Activated T-cell treated with anti-CD3 and anti-CD28 coated beads, Interleukin-2, amount 50 U/mL, for 72 hours (primary cell): ENCODE results near the gene IGFLR1. TPM values are rescaled to one million over a fixed set of nuclear protein-coding genes. Genes with fewer than 3 reads are reported as not detected.
"Not testable (repeated sequence)": the region's sequence is repeated elsewhere in the genome, so short reads cannot be mapped to it uniquely, and the experiment has no call there.

Source experiments
- ATAC-seq, 2 donors: fragments of 150-1000 bp; cut with Tn5 transposase; replicated peaks in 1 of 2; 2 replicates each; pipeline ENCODE4 v1.10.0; 2021; ENCODE audit warnings: moderate library complexity in 2 of 2, mild to moderate bottlenecking in 1 of 2
- DNase-seq, 2 donors: peaks; one replicate each; pipeline ENCODE4 v3.0.0; 2021 to 2022; ENCODE audit warnings: mixed read lengths in 1 of 2
- H3K27ac Mint-ChIP-seq: one replicate; pipeline ENCODE4 v1.8.0; 2022; ENCODE audit warnings: mild to moderate bottlenecking, moderate library complexity, mixed read lengths
- H3K27me3 Mint-ChIP-seq: one replicate; pipeline ENCODE4 v1.8.0; 2022; ENCODE audit warnings: low read depth, mixed read lengths
- H3K36me3 Mint-ChIP-seq, 2 donors: one replicate each; pipeline ENCODE4 v1.8.0; 2022; ENCODE audit warnings: mixed read lengths in 2 of 2, mild to moderate bottlenecking in 1 of 2; ENCODE audit not compliant: insufficient read depth in 2 of 2
- H3K4me1 Mint-ChIP-seq: one replicate; pipeline ENCODE4 v1.8.0; 2022; ENCODE audit warnings: low read depth, mixed read lengths
- H3K4me3 Mint-ChIP-seq, 2 donors: one replicate each; pipeline ENCODE4 v1.8.0; 2022; ENCODE audit warnings: mild to moderate bottlenecking in 2 of 2, mixed read lengths in 2 of 2, moderate library complexity in 2 of 2
- H3K9me3 Mint-ChIP-seq, 2 donors: one replicate each; pipeline ENCODE4 v1.8.0; 2022; ENCODE audit warnings: mixed read lengths in 2 of 2
- total RNA-seq, 2 donors: library from RNA; stranded (reverse); gene quantifications; one replicate each; pipeline ENCODE4 v1.2.3, GENCODE V29; 2022

The IGFLR1 gene
- total RNA-seq, 2 donors from 2014 or later, result 253 to 274 TPM

DNA sequence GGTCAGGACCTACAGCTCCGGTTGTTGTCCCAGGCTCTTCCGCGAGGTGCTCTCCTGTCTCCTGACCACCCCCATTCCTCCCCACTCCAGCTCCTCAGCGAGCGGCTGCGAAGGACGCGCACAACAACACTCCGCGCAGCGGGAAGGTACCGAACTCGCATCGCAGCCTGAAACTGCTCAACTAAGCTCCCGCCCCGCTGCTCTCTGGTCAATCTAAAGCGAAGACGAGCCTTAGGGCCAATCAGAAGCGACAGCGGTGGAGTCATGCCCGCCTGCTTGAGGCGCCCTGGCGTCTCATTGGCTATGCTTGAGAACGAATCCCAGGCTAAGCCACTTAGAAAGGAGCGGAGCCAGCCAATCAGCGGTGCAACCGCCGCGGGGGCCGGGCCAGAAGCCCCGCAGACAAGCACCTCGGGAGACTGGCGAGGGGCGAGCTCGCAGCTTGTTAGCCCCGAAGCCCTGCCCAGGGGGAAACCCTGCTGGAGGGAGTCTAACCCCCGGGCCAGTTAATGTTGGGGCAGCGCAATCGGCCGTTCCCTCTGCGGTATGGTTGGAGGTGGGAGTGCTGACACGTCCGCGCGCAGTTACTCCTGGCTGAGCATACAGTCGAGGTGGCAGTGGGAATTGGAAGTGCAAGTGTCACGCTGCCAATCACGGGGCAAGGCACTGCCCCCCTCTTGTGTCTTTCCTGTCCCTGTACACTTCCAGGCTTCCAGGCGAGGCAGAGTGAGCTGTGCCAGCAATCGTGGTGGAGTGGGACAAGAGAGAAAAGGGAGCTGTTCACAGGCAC is 39.8 kb downstream of the IGFLR1 start:
- H3K4me1 Mint-ChIP-seq, result peaks cover 31% of the 10 kb centered on the region
- H3K36me3 Mint-ChIP-seq, result peaks cover 3% of the 10 kb centered on the region in 2 donors
- peak overlapping the region; percentile 94 to 97 for H3K4me3 Mint-ChIP-seq
- peaks cover 0 to 2% of the 10 kb centered on the region in 2 donors for H3K9me3 Mint-ChIP-seq
- ATAC-seq (peak; percentile 99), DNase-seq (peak; percentile 92 to 95)
- peak overlapping the region; percentile 92 for H3K27ac Mint-ChIP-seq
- no peaks in the 10 kb centered on the region for H3K27me3 Mint-ChIP-seq

DNA sequence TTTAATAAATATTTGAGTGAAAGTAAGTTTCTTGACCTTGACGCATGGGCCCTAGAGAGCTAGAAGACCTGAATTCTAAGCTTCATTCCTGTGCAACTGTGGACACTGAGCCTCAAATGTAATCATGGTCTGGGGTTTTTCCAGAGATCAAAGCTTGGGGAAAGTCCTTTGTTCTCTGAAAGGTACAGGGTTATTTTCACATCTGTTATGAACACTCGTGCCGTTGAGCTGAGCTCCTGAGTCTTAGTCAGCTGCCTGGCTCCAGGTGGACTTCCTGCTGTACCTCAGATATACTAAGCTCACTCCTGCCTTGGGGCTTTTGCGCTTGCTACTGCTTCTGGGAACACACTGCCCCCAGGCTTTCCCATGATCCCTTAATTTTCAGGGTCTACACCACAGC is 45.4 kb downstream of the IGFLR1 start:
- Mint-ChIP-seq H3K27me3 (no peaks in the 10 kb centered on the region), H3K4me3 (peak overlapping the region; percentile 56 to 58)

DNA sequence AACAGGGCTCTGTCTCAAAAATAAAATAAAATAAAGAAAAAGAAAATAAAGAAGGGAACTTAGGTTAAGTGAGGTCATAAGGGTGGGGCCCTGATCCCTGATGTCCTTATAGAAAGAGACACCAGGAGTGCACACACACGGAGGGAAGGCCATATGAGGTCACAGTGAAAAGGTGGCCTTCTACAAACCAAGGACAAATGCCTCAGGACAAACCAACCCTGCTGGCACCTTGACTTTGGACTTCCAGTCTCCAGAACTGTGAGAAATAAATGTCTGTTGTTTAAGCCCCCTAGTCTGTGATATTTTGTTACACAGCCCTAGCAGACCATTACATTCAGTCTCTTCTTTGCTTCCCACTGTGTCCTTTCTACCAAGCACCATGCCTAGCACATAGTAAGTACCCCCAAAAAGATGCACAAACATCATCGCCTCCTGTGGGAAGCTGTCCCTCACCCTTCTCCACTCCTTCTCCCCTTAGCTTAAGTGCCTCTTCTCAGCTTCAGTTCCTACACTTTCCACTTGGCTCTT is 46.3 kb downstream of the IGFLR1 start:
- Mint-ChIP-seq H3K27me3 (no peaks in the 10 kb centered on the region), H3K36me3 (peaks cover 1 to 4% of the 10 kb centered on the region in 2 donors), H3K27ac (no peak overlapping the region), H3K4me3 (no peak overlapping the region), H3K4me1 (peaks cover 54% of the 10 kb centered on the region), H3K9me3 (peaks cover 0 to 2% of the 10 kb centered on the region in 2 donors)
- DNase-seq (no peak), ATAC-seq (no peak)

More for the DNA sequence above, 45.4 kb downstream of the IGFLR1 start:
- peak; percentile 51 to 67 for DNase-seq
- no peak overlapping the region for H3K27ac Mint-ChIP-seq
- ATAC-seq, result peak; percentile 73 to 77
- peaks cover 0 to 2% of the 10 kb centered on the region in 2 donors for H3K9me3 Mint-ChIP-seq
- peaks cover 54% of the 10 kb centered on the region for H3K4me1 Mint-ChIP-seq
- H3K36me3 Mint-ChIP-seq, result peaks cover 1 to 4% of the 10 kb centered on the region in 2 donors

DNA sequence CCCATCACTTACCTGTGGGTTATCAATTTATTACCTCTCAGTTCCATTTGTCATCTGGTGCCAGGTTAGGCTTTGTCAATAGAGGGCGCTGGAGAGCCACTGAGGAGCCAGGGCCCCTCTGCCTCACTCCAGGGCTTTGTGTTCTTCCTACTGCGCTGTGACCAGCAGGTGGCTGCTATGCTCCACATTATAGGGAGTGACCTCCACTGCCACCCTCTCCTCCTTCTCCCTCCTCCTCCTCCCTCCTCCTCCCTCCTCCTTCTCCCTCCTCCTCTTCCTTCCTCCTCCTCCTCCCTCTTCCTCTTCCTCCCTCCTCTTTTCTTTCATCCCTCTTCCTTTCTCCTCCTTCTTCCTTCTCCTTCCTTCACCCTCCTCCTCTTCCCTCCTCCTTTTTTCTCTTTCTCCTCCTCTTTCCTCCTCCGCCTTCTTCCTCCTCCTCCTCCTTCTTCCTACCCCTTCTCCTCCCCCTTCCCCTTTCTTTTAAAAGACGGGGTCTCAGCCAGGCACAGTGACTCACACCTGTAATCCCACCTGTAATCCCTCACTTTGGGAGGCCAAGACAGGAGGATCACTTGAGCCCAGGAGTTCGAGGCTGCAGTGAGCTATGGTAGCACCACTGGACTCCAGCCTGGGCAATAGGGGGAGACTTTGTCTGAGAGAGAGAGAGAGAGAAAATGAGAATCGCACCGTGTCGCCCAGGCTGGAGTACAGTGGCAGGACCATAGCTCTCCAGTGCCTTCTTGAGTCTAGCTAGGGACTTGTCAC is 48.2 kb downstream of the IGFLR1 start:
- Mint-ChIP-seq H3K4me3 (peak overlapping the region in 1 of 2 donors; percentile 21), H3K27ac (no peak overlapping the region), H3K9me3 (peaks cover 0 to 2% of the 10 kb centered on the region in 2 donors), H3K36me3 (peaks cover 1 to 4% of the 10 kb centered on the region in 2 donors), H3K4me1 (peaks cover 41% of the 10 kb centered on the region), H3K27me3 (no peaks in the 10 kb centered on the region)
- DNase-seq, result peak; percentile 92
- peak; percentile 97 to 99 for ATAC-seq

DNA sequence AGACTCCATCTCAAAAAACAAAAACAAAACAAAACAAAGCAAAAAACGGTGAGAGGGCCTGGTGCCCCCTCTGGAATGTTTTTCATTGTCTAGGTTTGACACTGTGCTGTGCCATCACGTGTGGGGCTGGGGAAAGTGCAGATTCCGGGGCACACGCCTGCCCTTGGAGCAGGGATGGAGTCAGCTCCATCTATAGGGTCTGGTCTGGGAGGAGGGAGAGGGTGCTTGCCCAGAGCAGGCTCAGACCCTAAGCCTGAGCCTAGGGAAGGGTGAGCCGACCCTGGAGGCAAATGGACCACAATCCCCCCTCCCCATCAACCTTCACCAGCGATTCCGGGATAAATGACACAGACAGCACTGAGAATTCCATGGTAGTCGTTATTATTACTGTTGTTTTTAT is 48.8 kb downstream of the IGFLR1 start:
- H3K36me3 Mint-ChIP-seq, result peaks cover 1 to 4% of the 10 kb centered on the region in 2 donors
- ATAC-seq (peak; percentile 8 to 14), DNase-seq (no peak)
- H3K4me3 Mint-ChIP-seq, result no peak overlapping the region
- no peak overlapping the region for H3K27ac Mint-ChIP-seq
- no peaks in the 10 kb centered on the region for H3K27me3 Mint-ChIP-seq
- peaks cover 35% of the 10 kb centered on the region for H3K4me1 Mint-ChIP-seq
- H3K9me3 Mint-ChIP-seq, result peaks cover 0 to 2% of the 10 kb centered on the region in 2 donors

DNA sequence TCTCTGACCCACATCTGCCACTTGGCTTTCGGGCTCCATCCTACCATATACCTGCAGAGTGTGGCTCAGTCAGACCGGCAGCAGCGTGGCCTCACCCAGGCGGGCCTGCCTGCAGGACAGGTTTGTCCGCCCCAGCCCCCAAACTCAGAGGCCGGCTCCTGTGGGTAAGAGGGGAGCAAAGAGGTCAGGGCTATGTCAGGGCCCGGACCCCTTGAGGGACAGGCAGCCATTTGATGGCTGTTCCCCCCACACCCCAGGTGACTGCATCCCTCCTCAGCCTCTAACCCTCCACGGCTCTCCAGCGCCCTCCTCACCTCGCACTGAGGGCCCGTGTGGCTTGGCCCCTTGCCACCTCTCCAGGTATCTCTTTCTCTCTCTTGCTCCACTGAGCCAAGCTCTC is 50.2 kb downstream of the IGFLR1 start:
- Mint-ChIP-seq H3K4me1 (peaks cover 24% of the 10 kb centered on the region), H3K27me3 (no peaks in the 10 kb centered on the region), H3K4me3 (no peak overlapping the region), H3K27ac (no peak overlapping the region), H3K9me3 (peaks cover 0 to 2% of the 10 kb centered on the region in 2 donors), H3K36me3 (peaks cover 1 to 4% of the 10 kb centered on the region in 2 donors)
- ATAC-seq (no peak), DNase-seq (no peak)

DNA sequence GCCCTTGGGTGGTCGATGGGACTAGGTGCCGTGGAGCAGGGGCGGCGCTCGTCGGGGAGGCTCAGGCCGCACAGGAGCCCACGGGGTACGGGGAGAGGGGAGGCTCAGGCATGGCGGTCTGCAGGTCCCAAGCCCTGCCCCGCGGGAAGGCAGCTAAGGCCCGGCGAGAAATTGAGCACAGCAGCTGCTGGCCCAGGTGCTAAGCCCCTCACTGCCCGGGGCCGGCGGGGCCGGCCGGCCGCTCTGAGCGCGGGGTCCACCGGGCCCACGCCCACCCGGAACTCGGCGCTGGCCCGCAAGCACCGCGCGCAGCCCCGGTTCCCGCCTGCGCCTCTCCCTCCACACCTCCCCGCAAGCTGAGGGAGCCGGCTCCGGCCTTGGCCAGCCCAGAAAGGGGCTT is 51.1 kb downstream of the IGFLR1 start:
- ATAC-seq, H3K9me3 Mint-ChIP-seq, H3K4me3 Mint-ChIP-seq, DNase-seq, H3K27ac Mint-ChIP-seq, H3K27me3 Mint-ChIP-seq, H3K36me3 Mint-ChIP-seq: not testable (repeated sequence)
- H3K4me1 Mint-ChIP-seq, result peaks cover 15% of the 10 kb centered on the region

DNA sequence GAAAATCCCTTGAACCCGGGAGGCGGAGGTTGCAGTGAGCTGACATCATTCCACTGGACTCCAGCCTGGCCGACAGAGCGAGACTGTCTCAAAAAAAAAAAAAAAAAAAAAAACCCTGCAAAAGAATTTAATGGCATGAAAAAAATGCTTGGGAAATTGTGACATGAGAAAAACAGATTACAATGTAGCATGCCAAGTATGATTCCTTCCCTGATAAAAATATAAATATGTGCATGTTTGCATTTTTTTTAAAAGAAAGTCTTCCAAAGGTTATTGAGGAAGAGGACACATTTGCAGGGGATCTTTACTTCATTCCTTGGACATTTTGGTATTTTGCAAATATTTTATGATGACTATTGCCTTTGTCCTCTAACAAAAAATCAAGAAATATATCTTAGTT is 52.4 kb downstream of the IGFLR1 start:
- Mint-ChIP-seq H3K4me1 (peaks cover 14% of the 10 kb centered on the region), H3K27ac (no peak overlapping the region), H3K27me3 (no peaks in the 10 kb centered on the region), H3K9me3 (no peaks in the 10 kb centered on the region), H3K4me3 (no peak overlapping the region), H3K36me3 (peaks cover 0 to 2% of the 10 kb centered on the region in 2 donors)
- ATAC-seq (no peak), DNase-seq (no peak)

Other genes starting within 250 kb of the IGFLR1 start
- 1 to 10 TPM; 3.7 to 7.5 TPM for gene DMKN, start 228.8 kb downstream of the IGFLR1 start, total RNA-seq
- under 1 TPM in 1 of 2 donors, not detected in 1; 0.21 TPM for gene SBSN, start 214.1 kb downstream of the IGFLR1 start, total RNA-seq
- not detected for gene GAPDHS, start 209.0 kb downstream of the IGFLR1 start, total RNA-seq
- 10 to 100 TPM; 79.0 to 87.8 TPM for gene TMEM147, start 196.8 kb downstream of the IGFLR1 start, total RNA-seq
- not detected for gene ATP4A, start 178.8 kb downstream of the IGFLR1 start, total RNA-seq
- not detected for gene PMIS2, start 156.3 kb downstream of the IGFLR1 start, total RNA-seq
- gene HAUS5, start 129.7 kb downstream of the IGFLR1 start, total RNA-seq, result 10 to 100 TPM; 39.2 to 55.3 TPM
- 100 to 1,000 TPM; 105 to 130 TPM for gene RBM42, start 113.4 kb downstream of the IGFLR1 start, total RNA-seq
- 1 to 10 TPM; 1.7 to 2.5 TPM for gene ETV2, start 100.7 kb downstream of the IGFLR1 start, total RNA-seq
- gene COX6B1, start 94.1 kb downstream of the IGFLR1 start, total RNA-seq, result 100 to 1,000 TPM; 277 to 288 TPM
- under 1 TPM; 0.86 to 0.93 TPM for gene UPK1A, start 75.9 kb downstream of the IGFLR1 start, total RNA-seq
- 100 to 1,000 TPM; 147 to 192 TPM for gene ZBTB32, start 37.9 kb downstream of the IGFLR1 start, total RNA-seq
- 10 to 100 TPM; 63.0 to 71.5 TPM for gene KMT2B, start 24.4 kb downstream of the IGFLR1 start, total RNA-seq
- 10 to 100 TPM; 71.0 to 83.6 TPM for gene U2AF1L4, start 3.0 kb upstream of the IGFLR1 start, total RNA-seq
- 10 to 100 TPM; 50.7 to 53.7 TPM for gene PSENEN, start 3.2 kb upstream of the IGFLR1 start, total RNA-seq
- 10 to 100 TPM; 11.4 to 14.3 TPM for gene LIN37, start 6.1 kb upstream of the IGFLR1 start, total RNA-seq
- 1 to 10 TPM; 1.4 to 2.4 TPM for gene HSPB6, start 14.6 kb upstream of the IGFLR1 start, total RNA-seq
- 10 to 100 TPM; 38.9 to 47.8 TPM for gene PROSER3, start 15.7 kb upstream of the IGFLR1 start, total RNA-seq
- 10 to 100 TPM; 66.8 to 86.0 TPM for gene ARHGAP33, start 33.1 kb upstream of the IGFLR1 start, total RNA-seq
- not detected for gene PRODH2, start 70.4 kb upstream of the IGFLR1 start, total RNA-seq
- gene NPHS1, start 110.1 kb upstream of the IGFLR1 start, total RNA-seq, result under 1 TPM; 0.22 to 0.74 TPM
- gene KIRREL2, start 114.5 kb upstream of the IGFLR1 start, total RNA-seq, result 1 to 10 TPM; 3.0 to 5.6 TPM
- gene APLP1, start 126.1 kb upstream of the IGFLR1 start, total RNA-seq, result 1 to 10 TPM; 2.4 to 7.7 TPM
- gene NFKBID, start 158.1 kb upstream of the IGFLR1 start, total RNA-seq, result 10 to 100 TPM; 51.5 to 63.1 TPM
- 10 to 100 TPM; 56.1 to 71.9 TPM for gene HCST, start 160.1 kb upstream of the IGFLR1 start, total RNA-seq
- gene TYROBP, start 165.8 kb upstream of the IGFLR1 start, total RNA-seq, result 1 to 10 TPM in 1 of 2 donors, not detected in 1; 1.3 TPM
- gene LRFN3, start 193.9 kb upstream of the IGFLR1 start, total RNA-seq, result 1 to 10 TPM; 6.4 to 8.5 TPM